ENCODE measurements around the gene TBC1D13. TPM values are rescaled to one million over a fixed set of nuclear protein-coding genes. Genes with fewer than 3 reads are reported as not detected.
A peak's percentile ranks its signal among the peaks of the same experiment; 100 is the strongest.

Gene TBC1D13
- total and polyA plus RNA-seq, 9 of the 15 experiments (the other 6 are each of a cell fraction or from before 2014, with no cell fraction given), result 2.3 to 28.7 (median 11.4) TPM

- TF ChIP-seq CTCF (IDR thresholded peaks at IDR 0.05 in 2 of 3, conservative IDR thresholded peaks at IDR 0.05 in 1 of 3; ENCODE audit: insufficient read depth in 2 of 3, low read depth in 1 of 3, low read length in 3 of 3), result peak in 2 of 3 experiments; percentile 36 to 41; a peak in 4 of 6 replicates
- TF ChIP-seq, protein P1, sequence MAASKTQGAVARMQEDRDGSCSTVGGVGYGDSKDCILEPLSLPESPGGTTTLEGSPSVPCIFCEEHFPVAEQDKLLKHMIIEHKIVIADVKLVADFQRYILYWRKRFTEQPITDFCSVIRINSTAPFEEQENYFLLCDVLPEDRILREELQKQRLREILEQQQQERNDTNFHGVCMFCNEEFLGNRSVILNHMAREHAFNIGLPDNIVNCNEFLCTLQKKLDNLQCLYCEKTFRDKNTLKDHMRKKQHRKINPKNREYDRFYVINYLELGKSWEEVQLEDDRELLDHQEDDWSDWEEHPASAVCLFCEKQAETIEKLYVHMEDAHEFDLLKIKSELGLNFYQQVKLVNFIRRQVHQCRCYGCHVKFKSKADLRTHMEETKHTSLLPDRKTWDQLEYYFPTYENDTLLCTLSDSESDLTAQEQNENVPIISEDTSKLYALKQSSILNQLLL (CRISPR knock-in tag; IDR thresholded peaks at IDR 0.05; ENCODE audit: borderline replicate concordance), result no peak
- no peak for TF ChIP-seq NELFE (IDR thresholded peaks at IDR 0.05; ENCODE audit: insufficient read depth, insufficient read length)
- peak; percentile 20; the same call in 1 of the 2 replicates for TF ChIP-seq ZNF24 (IDR thresholded peaks at IDR 0.05)
- TF ChIP-seq BCL6 (CRISPR knock-in tag; IDR thresholded peaks at IDR 0.05), result no peak
- no peak for TF ChIP-seq TRIM25 (IDR thresholded peaks at IDR 0.05; ENCODE audit: borderline replicate concordance)
- no peak for TF ChIP-seq TARDBP (IDR thresholded peaks at IDR 0.05)
- TF ChIP-seq, protein P2, sequence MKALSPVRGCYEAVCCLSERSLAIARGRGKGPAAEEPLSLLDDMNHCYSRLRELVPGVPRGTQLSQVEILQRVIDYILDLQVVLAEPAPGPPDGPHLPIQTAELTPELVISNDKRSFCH (CRISPR knock-in tag; IDR thresholded peaks at IDR 0.05), result no peak
- TF ChIP-seq, protein P2 (tag; IDR thresholded peaks at IDR 0.05), result 0 out of 2 replicates have a peak, but pooled peaks have one; percentile 3
- no peak for TF ChIP-seq CBFB (CRISPR knock-in tag; IDR thresholded peaks at IDR 0.05)
- TF ChIP-seq PRDM10 (IDR thresholded peaks at IDR 0.05; ENCODE audit: partially characterized antibody), result peak; percentile 40
- no peak for TF ChIP-seq SETDB1 (IDR thresholded peaks at IDR 0.05; ENCODE audit: low read length)
- peak; percentile 66 for TF ChIP-seq ETV5 (CRISPR knock-in tag; IDR thresholded peaks at IDR 0.05; ENCODE audit: low read depth)
- TF ChIP-seq ZNF586 (CRISPR knock-in tag; conservative IDR thresholded peaks at IDR 0.05), result no peak
- TF ChIP-seq BRF1 (IDR thresholded peaks at IDR 0.05; ENCODE audit: borderline replicate concordance, extremely low read depth, insufficient read length), result no peak
- no peak for TF ChIP-seq SP2 (IDR thresholded peaks at IDR 0.05; ENCODE audit: extremely low read depth, low read depth, low read length, poor library complexity, severe bottlenecking)
- no peak for TF ChIP-seq XRCC4 (IDR thresholded peaks at IDR 0.05; ENCODE audit: extremely low read depth, insufficient read depth, insufficient read length)
- TF ChIP-seq WHSC1 (IDR thresholded peaks at IDR 0.05; ENCODE audit: low read length), result no peak
Observed at GRCh38 chr9:128845186-128845931, 58.3 kb downstream of the TBC1D13 start (continued).
